Right renal cortex interstitium (tissue), 3 donors: ENCODE data around the gene ZNF492. TPM values are rescaled to one million over a fixed set of nuclear protein-coding genes. Genes with fewer than 3 reads are reported as not detected.

Source experiments
- DNase-seq, 3 donors: peaks; one replicate each; pipeline ENCODE4 v3.0.0-alpha.2; 2013; ENCODE audit warnings: low read depth in 3 of 3, low spot score in 2 of 3
- polyA plus RNA-seq, 3 donors: library from polyadenylated mRNA; unstranded; fragments of 120-200 nt; gene quantifications; one replicate each; pipeline ENCODE4 v1.2.1, GENCODE V29; 2013; ENCODE audit not compliant: insufficient read length in 3 of 3

ZNF492 gene
- polyA plus RNA-seq: 1 to 10 TPM; 2.3 to 3.3 (median 3.0) TPM

DNA sequence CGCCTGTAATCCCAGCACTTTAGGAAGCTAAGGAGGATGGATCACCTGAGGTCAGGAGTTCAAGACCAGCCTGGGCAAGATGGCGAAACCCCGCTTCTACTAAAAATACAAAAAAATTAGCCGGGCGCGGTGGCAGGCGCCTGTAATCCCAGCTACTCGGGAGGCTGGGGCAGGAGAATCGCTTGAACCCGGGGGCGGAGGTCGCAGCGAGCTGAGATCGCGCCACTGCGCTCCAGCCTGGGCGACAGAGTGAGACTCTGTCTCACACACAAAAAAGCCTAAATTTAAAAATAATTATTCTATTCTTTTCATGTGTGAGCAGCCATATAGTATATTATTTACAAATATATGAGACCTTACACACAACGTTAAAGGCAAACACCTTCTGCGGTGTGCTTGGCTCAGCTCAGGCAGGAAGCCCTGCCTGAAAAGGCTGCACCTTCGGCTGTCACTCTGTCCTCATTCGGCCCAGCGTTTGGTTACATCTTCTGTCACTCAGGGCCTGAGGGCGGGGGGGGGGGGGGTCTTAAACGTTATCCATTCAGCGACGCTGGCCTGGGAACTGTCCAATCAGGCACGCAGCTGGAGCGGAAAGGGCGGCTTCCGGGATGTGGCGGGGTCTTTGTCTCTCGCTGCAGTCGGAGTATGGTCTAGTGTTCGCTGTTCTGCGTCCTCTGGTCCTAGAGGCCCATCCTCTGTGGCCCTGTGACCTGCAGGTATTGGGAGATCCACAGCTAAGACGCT is at the start of gene ZNF492:
Gene ZNF492, plus strand, starts transcription at position 619 of the 744 bp plus-strand sequence. CDS start 19,076 bp downstream, outside the sequence.
- peak; percentile 72 to 91 (median 83) for DNase-seq

DNA sequence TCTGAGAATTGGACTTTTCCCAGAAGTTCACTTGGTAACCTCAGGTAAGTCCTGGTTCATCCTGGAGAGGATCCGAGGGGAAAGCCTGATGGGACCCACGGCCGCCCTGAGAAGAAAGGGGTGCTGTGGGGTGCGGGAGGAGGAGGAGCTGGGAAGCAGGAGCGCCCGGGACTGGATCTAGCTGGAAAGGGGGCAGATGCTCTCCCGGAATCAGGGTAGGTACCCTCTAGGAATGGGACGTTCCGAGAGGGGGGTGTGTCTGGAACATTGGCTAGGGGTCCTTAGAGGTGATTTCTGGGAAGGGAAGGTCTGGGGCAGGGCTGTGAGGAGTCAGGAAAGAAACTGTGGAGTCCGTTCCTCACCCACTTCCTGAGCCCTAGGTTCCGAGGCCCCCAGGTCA is 38.7 kb upstream of the ZNF492 start:
- no peak for DNase-seq

DNA sequence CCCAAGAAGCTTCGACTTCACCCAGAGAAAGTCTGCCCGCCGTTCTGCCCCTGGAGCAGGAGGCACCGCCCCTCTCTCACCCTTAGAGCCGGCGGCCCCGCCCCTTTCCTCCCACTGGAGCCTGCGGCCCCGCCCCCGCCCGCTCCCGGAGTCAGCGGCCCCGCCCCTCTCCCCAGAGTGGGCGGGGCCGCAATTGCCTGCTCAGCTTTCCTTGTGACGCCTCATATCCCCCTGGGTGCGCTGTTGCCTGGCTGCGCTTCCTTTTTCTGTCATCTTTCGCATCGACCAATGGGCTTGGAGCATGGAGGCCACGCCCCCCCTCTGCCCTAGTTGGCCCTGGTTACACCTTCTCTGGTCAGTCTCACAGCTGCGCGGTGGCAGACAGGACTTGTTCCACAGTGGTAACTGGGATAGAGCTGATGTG is 38.2 kb upstream of the ZNF492 start:
- DNase-seq: no peak

DNA sequence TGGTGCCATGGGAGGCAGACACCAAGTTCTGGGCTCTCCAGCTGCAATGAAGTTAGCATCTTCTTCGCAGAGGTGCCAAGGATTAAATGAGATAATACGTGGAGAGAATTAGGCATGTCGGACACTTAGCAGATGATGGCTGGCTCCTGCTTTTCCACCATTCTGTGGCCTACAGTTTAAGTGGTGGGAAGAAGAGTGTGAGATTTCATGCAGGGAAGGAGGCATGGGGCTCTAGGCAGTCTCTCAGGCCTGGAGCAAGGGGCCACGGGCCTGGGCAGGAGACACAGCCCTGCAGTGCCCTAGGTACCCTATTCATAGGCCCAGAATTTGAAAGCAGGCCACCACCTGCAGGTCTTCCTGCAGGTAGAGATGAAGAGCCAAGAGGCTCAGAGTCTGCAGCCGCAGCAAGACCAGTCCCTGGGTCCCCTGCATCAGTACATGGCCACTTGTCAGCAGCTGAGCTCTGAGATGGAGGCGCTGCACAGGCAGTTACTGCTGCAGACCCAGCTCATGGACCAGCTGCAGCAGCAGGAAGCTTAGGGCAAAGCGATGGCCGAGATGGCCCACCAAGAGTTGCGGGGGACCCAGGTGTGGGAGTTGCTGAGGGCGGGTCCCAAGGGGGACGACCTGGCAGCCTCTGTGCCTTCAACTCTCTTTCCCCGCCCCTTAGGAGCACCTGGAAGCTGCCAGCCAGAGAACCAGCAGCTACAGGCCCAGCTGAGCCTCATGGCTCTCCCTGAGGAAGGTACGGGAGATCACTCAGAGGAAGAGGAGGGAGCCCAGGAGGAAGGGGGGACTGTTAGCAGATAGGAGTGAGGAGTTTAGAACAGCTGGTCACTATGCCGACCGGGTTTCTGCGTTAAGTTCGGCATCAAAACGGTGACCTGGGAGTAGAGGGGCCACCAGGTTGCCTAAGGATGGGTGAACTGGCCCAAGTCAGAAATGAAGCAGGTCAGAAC is 33.2 kb upstream of the ZNF492 start:
- no peak for DNase-seq

DNA sequence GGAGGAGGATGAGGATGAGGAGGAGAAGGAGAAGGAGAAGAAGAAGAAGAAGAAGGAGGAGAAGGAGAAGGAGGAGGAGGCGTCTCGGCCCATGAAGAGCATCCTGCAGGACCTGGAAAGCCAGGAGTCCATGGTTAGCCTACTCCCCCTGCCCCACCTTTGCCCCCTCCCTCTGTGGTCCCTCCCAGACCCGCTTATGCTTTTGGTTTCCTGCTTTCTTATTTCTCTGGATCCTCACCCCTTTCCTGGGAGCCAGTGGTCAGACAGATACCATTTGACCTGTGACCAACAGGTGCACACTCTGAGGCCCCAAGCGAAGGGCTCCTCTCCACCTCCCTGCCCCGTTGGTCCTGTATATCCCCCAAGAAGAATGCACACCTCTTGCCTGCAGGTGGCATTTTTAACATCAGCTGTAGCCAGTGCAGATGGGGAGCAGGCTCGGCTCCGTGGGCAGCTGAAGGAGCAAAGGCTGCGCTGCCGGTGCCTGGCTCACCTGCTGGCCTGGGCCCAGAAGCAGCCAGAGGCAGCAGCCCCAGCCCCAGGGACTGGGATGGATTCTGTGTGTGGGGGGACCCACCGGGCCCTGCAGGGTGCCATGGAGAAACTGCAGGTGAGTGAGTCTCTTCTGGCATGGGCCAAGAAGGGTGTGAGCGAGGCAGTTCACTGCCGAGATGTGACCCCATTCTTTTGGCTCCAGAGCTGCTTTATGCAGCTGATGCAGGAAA is 32.1 kb upstream of the ZNF492 start:
- no peak for DNase-seq

DNA sequence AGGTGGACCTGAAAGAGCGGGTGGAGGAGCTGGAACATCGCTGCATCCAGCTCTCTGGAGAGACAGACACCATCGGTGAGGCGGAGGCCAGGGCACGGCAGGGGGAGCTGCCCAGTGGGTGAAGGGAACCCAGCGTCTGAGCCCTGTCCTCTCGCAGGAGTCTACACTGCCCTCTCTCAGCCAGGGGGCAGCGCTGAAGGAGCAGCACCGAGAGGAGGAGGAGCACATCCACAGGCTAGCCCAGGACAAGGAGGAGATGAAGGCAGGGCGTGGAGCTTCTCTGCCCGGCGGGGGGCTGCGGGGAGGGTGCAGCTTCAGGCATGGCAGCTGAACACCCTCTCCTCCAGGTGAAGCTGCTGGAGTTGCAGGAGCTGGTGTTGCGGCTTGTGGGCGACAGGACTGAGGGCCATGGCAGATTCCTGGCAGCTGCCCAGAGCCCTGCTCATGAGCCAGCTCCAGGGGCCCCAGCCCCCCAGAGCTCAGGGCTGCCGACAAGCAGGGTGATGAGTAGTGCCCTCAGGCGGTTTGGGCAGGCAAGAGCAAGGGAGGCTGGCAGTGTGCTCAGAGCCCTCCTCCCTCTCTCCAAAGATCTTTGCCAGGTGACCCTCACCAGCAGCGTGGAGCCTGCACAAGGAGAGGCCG is 31.4 kb upstream of the ZNF492 start:
- no peak for DNase-seq

DNA sequence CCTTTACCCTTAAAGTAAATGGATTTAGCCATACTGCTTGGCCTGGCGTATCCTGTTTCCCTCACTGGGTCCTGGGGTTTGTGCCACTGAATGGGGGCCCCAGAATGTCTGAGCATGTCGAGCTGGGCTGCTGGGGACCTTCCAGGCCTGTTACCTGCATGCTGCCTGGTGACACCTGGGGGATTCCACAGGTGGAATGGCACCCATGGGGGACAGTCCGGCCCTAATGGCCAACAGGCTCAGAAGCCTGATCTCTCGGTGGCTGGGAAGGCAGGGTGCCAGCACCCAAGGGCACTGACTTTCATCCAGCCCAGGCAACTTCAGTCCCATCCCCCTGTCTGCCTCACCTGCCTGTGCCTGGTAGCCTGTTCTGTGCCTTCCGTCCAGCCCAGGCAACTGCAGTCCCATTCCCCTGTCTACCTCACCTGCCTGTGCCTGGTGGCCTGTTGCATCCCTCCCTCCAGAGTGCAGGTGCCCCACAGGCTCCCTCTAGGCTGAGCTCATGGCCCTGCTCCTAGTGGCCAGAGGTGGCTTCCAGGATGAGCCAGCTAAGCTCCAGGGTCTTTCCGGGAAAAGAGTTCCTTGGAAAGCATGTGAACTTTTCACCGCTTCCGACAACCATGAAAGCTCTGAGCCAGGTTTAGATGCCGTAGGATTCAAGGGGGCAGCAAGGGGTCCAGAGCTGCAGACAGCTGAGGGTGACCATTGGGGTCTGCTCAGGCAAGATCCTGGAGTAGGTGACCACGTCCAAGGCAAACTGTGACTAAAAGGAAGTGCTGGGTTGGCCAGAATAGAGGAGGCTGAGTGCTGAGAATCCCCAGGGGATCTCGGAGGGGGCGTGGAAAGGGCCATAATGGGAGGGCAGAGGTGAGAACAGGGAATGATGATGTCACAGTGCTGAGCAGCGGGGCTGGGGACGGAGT is 30.3 kb upstream of the ZNF492 start:
- no peak for DNase-seq

DNA sequence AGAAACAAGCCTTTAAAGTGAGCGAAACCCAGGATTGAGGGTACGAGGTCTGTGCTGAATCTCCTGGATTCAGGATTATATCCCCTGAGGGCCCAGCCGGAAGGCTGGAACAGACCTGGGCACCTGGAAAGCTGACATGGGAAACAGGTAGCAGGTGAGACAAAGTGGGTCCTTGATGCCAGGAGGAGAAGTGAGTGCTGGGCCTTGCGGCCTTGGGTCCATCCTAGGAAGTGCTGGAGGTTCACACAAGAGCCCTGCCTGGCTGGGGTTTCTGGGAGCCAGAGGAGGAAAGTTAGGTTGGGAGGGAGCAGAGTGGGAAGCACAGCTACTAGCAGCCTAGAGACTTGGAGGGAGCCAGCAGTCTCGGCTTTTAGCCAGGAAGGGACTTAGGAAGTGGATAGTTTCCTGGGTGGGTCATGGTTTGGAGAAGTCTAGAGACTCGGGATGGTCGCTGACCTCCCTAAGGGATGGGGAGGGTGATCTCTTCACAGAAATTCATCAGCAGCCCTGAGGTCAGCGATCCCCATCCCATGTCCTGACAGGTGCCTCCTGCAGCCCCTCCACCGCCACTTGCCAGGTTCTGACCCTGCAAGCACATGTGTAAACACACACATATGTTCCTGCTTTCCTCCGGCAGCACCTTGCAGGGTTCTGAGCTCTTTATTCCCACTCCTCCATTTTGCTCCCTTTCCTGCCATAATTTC is 29.4 kb upstream of the ZNF492 start:
- no peak for DNase-seq

DNA sequence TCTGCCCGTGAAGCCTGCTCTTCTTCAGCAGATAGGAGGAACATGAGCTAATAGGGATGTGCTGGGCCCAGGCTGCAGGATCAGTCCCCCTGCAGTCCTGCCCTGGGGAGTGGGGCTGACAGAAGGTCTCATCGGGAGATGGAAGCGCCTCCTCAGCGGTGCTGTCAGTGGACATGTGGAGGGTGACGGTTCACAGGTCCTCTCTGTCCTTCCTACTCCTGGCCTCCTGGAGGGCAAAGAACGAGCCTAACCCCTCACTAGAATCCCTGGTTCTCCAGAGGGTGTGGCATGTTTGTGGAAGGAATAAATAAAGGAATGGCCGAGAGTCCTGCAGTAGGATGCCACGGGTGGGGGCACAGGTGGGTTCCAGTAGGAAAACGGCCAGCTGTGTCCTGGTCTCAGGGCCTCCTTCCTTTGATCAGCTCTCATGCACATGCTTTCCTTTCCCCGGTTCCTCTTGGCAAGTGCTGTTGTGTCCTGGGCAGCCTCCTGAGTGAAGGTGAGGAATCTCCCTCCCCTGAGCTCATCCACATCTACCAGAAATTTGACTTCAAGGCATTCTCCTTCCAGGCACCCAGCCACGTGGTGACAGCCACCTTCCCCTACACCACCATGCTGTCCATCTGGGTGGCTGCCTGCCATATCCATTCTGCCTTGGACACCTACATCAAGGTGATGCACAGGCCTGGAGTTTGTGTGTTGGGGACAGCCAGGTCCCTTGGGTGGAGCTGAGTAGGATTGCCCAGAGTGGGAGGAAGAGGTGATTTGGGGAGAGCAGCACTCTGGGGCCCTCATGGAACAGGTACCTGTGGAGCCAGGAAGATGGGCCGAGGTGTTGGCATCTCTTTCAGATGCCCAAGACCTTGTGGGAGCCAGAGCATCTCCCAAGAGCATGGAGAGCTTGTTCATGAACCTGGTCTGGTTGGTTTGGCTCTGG is 28.6 kb upstream of the ZNF492 start:
- DNase-seq: no peak

DNA sequence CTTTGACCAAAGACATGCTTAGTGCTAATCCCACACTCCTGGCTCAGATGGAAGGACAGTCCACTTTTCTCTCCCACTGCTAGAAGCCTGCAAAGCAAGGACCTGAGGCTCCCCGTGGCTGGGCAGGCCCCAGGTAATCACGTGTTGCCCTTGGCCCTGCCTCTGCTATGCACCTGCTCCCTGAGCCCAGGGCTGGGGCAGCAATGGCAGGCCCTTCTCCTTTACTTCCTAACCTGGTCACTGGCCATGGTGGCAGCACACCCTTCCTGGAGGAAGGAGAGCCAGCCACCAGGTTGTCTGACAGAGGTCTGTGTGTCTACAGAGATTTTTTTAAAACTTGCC is 27.9 kb upstream of the ZNF492 start:
- DNase-seq: no peak

DNA sequence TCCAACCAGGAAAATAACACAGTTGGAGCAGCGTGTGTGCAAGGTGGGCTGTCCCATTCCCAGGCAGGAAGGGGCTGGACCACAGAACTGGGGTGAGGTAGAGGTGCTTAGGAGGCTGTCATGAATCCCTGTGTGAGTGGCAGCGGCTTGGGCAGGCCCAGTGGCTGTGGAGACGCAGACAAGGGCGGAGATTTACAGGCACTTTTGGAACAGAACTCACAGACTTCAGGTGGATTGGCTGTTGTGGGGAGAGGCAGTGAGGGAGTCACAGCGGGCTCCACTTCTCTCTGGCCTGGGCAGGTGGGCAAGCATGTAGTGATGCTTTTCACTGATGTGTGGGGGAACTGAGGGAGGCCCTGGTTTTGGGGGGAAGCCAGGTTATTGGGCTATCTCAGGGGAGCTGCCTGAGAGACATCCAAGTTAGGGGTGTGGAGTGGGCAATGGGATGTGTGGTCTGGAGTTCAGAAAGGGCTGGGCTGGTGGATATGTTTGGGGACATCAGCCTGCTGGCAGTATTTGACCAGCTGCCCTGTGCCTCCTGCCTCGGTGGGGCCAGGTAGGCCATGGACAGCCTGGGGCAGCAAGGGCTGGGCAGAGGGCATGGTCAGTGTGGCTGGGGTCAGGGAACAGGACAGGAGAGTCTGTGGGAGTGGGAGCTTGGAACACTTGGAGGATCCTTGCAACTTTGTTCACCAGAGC is 27.0 kb upstream of the ZNF492 start:
- DNase-seq: no peak

DNA sequence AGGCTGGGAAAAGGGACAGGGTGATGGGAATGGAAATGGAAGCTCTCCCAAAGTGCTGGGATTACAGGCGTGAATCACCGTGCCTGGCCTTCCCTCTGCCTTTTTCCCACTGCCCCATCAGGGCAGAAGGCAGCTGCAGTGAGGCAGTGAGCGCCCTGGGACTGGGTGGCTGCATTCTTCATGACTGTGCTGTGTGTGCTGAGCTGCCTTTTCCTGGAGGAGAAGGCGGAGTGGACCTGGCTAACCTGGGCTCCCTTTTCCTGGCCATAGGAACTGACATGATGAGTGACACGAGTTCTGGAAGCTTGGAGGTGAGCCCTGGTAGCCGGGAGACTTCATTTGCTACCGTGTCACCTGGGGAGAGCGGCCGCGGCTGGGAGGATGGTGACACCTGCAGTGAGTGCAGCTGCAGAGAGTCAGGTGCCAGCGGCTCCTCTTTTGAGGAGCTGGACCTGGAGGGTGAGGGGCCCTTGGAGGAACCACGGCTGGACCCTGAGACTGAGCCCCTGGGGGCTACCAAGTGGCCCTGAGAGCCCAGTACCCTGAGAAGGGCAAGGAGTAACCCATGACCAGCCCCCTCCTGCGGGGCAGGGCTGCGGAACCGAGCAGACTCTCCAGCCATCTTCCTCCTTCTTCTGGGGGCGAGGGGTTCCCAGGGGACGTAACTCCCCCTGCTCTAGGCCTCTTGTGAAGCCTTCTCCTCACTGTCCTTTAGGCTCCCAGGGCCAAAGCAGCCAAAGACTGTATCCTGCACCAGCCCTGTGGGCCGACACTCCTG is 26.3 kb upstream of the ZNF492 start:
- DNase-seq: no peak

DNA sequence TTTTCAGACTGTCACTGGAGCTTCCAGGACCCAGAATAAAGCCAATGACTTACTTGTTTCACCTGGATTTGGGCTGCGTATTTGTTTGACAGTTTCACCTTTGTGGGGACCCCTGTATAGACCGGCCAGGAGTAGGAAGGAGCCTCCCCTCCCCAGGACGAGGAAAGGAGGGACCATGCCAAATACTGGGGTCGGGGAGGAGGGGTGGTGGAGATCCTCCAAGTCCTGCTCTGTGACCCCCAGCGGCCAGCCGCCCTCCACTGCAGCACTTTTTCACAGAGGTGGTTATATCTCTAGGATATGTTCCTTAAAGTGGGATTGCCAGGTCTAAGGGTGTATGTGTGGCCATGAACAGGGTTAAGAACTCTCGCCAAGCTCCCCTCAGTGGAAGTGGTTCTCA is 25.7 kb upstream of the ZNF492 start:
- DNase-seq: no peak

DNA sequence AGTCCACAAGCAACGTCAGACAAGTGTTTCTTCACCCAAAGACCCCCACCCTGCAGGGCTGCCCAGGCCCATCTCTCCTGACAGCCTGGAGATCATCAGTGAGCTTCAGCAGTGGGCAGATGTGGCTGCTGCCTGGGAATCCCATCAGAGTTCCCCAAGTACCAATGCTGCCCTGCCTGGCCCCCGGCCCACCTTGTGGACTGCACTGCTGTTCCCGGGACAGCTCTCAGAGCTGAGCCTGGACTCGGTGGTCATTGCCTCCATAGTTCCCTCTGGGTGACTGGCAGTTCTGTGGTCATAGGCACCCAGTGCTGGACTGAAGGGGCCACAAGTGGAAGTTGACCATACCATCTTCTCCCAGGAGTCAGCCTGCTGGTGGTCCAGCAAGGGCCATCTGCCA is 24.5 kb upstream of the ZNF492 start:
- DNase-seq: no peak

DNA sequence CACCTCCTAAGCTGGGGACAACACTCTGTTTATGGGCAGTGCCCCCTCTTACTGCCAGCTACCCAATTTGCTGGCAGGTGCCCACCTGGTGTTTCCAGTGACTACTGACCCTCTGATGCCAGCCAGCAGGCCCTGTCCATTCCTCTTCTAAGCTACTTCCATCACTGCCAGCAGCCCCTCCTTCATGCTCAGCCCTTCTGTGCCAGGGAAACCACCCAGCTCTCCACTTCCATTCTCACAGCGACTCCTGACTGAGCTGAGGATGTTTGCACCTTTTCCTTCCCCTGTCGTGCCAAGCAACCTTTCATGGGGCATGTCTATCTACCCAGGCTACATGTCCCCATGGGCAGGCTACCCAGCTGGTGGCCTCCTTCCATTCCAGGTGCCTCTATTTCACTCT is 24.0 kb upstream of the ZNF492 start:
- no peak for DNase-seq

DNA sequence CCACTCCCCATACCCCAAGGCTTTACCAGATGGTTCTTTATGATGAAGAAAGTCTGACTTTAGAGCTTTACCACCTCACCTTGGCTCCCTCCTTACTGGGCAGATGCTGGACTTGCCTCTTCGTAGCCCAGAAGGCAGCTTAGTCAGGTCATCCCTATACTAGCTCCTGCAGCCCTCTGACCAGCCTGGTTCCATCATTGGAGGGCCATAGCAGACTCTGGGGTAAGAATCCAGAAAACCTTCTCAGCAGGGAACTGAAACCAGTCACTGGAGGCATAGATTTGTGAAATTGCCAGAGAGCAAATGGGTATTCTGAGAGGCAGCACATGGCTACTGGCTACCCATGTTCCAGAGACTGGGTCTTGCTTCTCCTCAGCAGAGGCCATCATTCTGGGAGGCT is 21.8 kb upstream of the ZNF492 start:
- no peak for DNase-seq

DNA sequence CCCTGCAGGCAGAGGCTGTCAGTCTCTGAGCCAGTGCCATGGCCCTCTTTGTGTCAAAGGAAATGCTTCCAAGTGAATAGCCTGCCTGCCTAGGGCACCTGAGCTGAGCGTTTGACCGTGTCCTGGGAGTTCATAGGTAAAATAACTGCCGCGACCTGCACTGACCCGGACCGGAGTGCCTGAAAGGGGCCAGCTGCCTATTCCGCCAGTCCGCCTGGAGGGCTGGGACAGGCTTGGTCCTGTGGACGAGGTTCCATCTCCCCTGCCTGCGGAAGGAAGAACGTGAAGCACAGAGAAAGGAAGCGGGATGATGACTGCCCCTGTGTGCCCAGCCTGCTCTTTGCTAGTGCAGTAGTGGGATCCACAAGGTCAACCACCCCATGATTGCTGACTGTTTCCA is 17.5 kb upstream of the ZNF492 start:
- no peak for DNase-seq
